ENCODE data around the gene TNRC6B.
A peak's percentile ranks its signal among the peaks of the same experiment; 100 is the strongest.
"Not testable (repeated sequence)": the region's sequence is repeated elsewhere in the genome, so short reads cannot be mapped to it uniquely, and the experiment has no call there.

Gene TNRC6B

DNA sequence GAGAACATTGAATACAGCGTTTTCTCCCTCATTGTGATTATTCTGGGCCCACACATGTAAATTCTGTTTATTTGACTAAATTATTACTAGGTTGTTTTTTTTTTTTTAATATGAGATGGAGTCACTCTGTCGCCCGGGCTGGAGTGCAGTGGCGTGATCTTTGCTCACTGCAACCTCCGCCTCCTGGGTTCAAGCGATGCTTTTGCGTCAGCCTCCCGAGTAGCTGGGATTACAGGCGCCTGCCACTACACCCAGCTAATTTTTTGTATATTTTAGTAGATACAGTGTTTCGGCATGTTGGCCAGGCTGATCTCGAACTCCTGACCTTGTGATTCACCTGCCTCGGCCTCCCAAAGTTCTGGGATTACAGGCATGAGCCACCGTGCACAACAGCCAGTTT is 5.9 kb downstream of the TNRC6B start:
- not testable (repeated sequence) for DNase-seq

DNA sequence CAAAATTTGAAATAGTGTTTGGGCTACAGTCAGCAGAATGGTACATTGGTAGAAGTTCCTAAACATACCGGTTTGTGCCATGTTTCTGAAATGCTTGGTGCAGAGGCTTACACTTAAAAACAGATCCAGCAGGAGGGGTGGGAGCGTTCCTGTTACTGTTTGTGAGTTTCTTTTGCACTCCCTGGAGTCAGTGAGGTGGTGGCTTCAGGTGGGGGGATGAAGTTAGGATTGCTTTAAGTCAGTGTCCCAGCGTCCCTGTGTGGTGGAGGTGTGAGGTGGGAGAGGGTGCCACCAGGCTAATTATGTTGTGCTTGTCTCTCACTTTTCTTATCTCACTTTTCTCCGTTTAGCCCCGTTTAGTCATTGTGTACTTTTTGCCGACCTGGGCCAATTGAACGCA is 9.7 kb downstream of the TNRC6B start:
- DNase-seq = no peak

GRCh38 chr22:40189997-40190396 is 12.3 kb downstream of the TNRC6B start:
- no peak for DNase-seq

- no peak for DNase-seq
These were observed 12.8 kb downstream of the TNRC6B start for GRCh38 chr22:40190501-40190900.

DNA sequence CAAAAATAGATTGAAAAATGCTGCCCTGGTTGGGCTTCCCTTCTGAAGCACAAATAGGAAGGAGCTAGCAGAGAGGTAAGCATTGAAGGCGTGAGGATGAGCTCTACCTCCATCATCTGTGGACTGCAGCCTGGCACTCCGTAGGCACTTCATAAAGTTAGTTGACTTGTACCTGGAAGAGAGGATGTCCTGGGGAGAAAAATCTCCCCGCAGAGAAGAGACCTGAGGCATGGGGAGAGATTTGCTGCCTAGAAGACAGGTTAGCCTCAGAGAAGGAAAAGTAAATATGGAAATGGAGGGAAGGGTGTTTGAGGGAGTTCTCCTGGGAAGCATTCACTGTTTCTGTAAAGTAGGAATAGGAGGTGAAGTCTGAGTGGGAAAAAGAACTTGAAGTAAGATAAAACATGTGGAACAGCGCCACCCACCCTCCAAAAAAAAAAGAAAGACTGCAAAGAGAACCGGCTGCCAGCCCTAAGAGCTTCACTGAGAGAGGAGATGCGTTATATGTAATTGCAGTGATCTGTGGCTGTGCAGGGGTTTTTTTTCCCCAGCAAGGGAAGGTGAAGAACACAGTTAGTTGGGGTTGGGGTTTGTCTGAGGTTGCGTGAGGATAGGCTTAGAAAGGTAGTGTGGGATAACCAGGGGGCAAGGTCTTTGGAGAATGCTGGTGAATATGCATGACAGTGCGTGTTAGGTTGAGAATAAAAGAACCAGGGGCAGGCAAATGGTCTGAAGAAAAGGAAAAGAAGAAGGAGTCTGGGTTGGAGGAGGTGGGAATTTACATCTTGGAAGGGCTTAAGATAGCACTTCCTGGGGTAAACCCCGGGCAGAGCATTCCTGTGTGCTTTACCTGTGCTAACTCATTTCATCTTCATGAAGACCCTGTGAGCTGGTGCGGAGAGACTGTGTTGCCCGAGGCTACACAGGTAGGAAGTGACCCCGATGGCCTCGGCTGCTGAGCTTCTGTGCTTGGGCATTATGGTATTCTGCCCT is 16.0 kb downstream of the TNRC6B start:
- DNase-seq = peak; percentile 15

DNA sequence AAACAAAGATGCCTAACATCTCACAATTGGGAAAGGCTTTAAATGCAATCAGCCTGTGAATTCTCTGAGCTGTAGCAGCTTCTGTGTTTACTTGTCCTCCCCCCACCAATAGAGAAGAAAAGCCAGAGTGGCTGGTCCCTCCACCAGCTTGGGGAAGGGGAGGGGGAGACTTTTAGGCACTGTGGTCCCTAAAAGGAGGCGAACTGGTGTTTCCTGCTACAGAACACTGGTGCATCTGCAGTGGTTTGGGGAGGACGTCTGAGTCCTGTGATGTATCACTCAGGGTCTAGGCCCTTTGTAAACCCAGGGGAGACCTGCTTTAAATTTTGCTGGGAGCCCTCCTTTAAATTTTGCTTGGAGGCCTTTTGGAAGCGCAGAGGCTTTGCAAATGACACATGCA is 16.9 kb downstream of the TNRC6B start:
- DNase-seq = no peak

- no peak for DNase-seq
These were observed 19.1 kb downstream of the TNRC6B start for GRCh38 chr22:40196628-40197360.

- not testable (repeated sequence) for DNase-seq
These were observed 19.7 kb downstream of the TNRC6B start for GRCh38 chr22:40197421-40197820.

GRCh38 chr22:40198733-40199132 is 21.0 kb downstream of the TNRC6B start:
- no peak for DNase-seq

DNA sequence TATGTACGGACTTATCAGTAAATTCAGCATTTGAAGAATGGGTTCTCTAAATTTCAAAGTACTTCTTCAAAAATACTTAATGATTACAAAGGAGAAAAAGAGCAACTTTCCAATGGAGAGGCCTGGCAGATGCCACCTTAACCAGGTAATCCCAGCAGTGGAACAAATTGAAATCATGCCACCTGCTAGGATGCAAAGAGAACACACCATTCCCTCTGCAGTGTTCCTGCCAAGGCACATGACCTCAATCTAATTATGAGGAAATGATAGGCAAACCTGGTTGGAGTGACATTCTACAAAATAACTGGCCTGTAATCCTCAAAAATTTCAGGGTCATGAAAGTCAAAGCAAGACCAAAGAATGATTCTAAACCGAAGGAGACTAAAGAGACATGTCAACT is 21.5 kb downstream of the TNRC6B start:
- no peak for DNase-seq

- no peak for DNase-seq
These were observed 22.1 kb downstream of the TNRC6B start for GRCh38 chr22:40199852-40200251.

DNA sequence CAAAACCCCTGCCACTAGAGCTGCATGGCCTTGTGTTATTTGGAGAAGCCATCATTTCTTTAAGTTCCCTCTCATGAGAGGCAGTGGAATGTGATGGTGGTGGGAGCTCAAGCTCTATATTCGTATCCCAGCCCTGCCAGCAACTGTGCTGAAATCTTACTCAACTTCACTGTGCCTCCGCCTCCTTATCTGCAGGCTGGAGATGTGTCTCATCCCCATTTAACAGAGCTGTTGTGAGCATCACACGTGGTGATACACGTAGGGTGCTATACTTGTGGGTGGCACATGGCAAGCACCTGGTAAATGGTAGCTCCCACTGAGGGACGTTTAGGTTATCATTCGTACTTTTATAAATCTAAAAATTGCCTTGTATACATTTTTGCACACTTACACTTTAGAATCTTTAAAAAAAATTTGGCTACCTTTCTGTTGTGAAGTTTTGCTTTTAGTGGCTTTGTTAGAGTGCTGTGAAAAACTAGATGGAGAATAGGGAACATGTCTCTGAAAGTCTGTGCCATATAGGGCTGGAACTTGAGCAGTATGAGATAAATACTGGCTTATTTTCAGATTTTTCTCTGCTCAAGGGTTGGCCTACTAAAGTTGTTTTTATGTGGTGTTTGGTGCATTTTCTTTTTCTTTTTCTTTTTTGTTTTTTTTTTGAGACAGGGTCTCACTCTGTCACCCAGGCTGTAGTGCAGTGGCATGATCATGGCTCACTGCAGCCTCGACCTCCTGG is 23.2 kb downstream of the TNRC6B start:
- DNase-seq = no peak

GRCh38 chr22:40202225-40202944 is 24.7 kb downstream of the TNRC6B start:
- DNase-seq = no peak

DNA sequence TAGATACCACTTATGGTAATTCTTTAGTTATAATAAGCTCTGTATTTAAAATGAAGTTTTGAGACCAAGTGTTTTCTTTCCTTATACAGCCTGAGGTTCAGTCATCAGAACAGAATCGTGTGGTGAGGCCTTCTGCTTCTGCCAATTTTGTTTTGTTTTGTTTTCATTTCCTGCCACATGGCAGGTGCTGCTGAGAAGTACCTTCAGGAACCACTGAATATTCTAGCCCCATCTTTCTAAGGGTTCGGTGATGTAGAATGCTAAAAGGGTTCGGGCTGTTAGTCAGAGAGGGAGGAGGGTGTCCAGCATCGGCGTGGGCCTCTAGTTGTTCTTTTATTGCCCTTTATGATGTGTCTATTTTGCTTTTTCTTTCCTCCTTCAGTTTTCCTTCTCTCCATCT is 25.8 kb downstream of the TNRC6B start:
- DNase-seq = no peak

DNA sequence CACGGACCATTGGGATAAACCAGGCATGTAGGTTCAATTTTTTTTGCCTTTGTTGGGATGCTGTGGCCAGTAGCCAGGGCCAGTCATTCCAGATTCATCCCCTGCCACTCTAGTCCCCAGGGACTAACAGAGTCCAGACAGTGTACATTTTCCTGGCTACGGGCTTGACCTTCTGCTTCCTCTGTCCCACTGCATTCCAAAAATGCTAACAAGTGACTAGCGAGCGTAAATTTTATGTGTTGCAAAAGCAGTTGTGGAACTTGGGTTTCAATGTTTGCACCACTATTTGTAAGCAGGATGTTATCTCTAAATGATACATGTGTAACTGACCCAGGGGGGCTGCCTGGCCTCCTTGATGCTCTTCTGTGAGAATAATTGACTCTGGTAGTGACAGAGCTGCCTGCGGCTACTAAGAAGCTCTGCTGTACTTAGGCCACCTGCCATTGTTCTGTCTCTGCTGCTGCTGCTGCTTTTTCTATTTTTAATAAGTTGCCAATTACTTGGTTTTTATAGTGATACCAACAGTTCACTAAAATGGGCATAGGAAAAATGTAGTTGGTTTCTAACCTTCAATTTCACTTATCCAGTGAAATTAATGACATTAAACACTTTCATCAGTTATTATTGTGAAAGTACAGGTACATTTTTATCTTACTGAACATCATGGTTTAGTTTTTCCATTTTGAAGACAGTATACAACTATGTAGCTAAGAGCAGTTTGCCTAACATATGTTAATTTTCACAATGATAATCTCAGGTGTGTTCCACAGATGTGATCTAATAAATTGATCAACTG is 26.8 kb downstream of the TNRC6B start:
- DNase-seq = no peak

DNA sequence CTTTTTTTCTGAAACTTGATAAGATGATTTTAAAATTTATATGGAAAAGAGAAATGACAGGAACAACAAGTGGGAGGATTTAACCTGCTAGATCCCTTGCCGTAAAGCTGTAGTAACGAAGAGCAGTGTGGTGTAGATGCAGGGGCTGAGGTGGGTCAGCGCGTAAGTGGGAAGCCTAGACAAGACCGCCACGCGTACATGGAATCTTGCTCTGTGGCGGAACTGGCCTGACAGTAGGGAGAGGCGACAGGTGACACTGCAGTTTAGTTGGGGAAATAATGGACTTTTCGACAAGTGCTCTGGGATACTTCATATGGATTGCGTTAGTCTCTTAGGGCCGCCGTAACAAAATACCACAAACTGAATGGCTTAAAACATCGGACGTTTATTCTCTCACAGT is 28.8 kb downstream of the TNRC6B start:
- no peak for DNase-seq

DNA sequence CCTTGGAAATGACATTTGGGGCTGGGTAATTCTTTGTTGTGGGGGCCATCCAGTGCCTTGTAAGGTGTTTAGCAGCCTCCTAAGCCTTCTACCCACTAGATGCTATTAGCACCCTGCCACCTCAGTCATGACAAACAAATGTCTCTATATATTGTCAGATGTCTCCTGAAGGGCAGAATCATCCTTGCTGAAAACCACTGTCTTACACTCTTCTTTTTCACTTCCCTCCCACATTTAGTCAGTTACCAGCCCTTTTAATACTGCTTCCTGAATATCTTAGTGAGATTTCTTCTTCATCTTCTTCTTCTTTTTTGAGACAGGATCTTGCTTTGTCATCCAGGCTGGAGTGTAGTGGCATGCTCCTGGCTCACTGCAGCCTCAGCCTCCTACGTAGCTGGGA is 33.1 kb downstream of the TNRC6B start:
- DNase-seq = no peak

- DNase-seq = no peak
These were observed 33.8 kb downstream of the TNRC6B start for GRCh38 chr22:40211476-40212054.

- no peak for DNase-seq
These were observed 34.4 kb downstream of the TNRC6B start for GRCh38 chr22:40212121-40212520.

GRCh38 chr22:40213478-40213877 is 35.8 kb downstream of the TNRC6B start:
- DNase-seq = peak; percentile 21

DNA sequence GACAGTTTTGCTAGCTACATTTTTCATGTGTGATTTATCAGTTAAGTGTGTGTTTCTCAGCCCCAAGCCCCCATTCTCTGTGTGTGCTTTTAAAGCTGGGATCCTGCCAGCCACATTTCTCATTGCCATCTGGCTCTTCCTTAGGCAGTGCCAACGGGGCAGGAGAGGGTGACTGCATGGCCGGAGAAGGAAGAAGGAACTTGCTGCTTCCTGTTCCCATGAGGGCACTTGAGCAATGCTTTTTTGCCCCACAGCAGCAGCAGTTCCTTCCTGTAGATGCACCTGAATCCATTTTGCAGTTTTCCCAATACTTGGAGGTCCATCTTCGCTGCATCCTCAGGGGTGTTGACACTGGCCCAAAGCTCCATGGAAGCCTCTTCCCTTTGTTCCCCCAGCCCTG is 37.5 kb downstream of the TNRC6B start:
- peak; percentile 77 for DNase-seq
